Superior temporal gyrus (tissue), 1 donor: Measurements from ENCODE around the gene OAF.
"Not testable (repeated sequence)": the region's sequence is repeated elsewhere in the genome, so short reads cannot be mapped to it uniquely, and the experiment has no call there.

ENCODE experiments used
- DNase-seq: peaks from one replicate; pipeline ENCODE4 v3.0.0-alpha.2; 2016; ENCODE audit errors: extremely low spot score

Gene OAF

DNA sequence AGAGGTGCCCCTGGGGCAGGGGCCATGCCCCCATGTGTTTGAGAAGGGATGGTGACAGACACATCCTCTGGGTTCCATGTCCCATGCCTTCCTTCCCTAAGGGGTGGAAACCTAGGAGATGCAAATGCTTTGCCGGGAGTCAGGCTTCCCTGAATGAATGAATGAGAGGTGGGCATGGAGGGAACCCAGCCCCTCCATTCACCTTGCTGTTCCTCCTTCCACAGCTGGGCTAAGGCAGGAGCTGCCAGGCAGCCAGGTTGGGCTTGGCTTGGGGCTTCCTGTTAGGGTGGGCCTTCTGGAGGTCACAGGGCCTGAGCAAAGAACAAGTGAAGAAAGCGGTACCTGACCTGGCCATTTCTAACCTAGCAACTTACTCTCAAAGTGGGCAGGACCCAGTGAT is 30.0 kb downstream of the OAF start:
- DNase-seq = no peak

DNA sequence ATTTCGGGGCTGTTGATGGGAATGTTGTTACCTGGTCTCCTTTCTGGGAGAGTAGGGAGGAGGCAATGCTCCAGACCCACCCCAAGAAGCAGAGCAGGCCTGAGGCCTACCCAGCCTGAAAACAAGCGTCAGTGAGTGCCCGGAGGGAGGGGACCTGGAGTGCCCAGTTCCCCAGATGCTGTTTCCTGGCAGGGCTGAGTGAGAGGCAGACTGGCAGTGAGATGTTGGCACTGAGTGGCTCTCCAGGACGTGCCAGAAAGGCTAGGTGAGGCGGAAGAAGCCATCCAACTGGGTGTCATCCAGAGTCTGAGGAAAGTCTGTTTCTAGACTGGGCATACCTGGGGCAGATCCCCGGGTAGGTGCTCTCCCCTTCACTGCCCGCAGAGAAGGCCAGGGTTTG is 30.4 kb downstream of the OAF start:
- DNase-seq = no peak

GRCh38 chr11:120243221-120243620 is 32.4 kb downstream of the OAF start:
- no peak for DNase-seq

GRCh38 chr11:120244476-120245365 is 33.9 kb downstream of the OAF start:
- no peak for DNase-seq

GRCh38 chr11:120245434-120245833 is 34.6 kb downstream of the OAF start:
- DNase-seq = no peak

- DNase-seq = no peak
Measured at GRCh38 chr11:120248551-120249278, 37.9 kb downstream of the OAF start.

DNA sequence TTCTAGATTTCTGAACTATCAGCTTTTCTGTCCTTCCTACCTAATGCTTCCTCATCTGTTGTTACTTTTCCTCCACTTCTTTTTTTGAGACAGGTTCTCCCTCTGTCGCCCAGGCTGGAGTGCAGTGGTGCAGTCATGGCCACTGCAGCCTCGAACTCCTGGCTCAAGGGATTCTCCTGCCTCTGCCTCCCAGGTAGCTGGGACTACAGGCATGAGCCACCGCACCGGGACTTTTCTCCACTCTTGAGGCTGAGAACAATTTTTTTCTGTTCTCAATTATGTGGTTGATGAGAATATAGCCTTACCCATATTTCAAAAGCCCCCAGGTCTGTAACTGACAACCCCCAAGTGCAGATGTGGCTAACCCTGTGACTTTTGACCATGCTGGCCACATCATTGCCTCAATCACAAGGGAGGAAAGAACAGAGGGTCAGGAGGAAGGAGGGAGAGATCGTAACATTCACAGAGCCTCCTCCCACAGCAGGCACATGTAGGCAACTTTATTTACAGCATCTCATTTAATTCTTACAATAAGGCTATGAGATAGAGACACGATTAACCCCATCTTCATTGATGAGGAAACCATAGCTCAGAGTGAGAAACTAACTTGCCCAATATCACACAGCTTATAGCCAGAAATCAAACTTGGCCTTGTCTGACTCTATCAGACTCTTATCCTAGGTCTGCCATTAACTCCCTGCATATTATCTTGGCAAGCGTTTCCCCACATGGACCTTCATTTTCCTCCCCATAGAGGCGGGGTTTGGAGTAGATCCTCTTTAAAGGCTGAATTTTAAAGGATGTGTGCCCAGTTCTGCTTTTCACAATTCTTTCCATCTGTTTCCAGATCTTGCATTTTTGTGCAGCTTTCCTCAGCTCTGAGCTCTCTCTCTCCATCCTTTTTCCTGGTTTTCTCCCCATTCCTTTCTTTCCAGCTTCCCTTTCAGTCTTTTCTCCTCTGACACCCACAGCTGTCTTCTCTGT is 38.7 kb downstream of the OAF start:
- no peak for DNase-seq

GRCh38 chr11:120253377-120253776 is 42.5 kb downstream of the OAF start:
- not testable (repeated sequence) for DNase-seq

DNA sequence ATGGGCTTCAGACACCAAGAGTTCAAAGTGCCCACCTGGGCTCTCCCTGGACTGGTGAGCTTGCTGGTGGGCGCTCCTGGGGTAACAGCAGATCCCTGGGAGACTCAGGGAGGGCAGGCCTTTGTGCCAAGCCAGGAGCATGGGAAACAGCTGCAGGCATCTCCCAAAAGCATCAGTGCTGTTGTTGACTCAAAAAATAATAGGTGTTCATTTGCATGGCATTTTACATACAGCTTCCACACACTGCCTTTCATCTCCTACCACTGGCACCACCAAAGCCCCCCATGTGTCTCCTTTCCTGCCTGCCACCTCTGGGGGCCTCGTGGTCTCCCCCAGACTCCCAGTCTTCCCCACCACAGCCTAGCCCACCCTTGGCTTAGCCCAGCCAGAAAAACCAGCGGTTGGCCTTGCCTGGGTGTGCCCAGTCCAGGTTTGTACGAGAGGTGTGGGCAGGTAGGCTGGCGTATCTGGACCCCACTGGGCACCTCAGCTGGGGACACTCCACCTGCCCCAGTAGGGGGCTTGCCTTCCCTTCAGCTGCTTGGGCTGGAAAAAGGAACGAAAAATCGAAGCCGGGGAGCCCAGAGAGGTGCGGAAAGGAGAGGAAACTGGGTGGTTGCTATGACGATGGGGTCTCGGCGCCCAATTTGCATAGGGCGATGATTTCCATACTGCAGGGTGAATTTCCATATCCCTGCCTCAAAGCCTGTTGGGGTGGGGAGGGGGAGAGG is 44.1 kb downstream of the OAF start:
- DNase-seq = no peak

GRCh38 chr11:120255519-120255866 is 44.7 kb downstream of the OAF start:
- no peak for DNase-seq

GRCh38 chr11:120256178-120256577 is 45.3 kb downstream of the OAF start:
- DNase-seq = no peak

- DNase-seq = no peak
Measured at GRCh38 chr11:120256779-120257178, 45.9 kb downstream of the OAF start.

GRCh38 chr11:120257346-120257745 is 46.5 kb downstream of the OAF start:
- DNase-seq = no peak

DNA sequence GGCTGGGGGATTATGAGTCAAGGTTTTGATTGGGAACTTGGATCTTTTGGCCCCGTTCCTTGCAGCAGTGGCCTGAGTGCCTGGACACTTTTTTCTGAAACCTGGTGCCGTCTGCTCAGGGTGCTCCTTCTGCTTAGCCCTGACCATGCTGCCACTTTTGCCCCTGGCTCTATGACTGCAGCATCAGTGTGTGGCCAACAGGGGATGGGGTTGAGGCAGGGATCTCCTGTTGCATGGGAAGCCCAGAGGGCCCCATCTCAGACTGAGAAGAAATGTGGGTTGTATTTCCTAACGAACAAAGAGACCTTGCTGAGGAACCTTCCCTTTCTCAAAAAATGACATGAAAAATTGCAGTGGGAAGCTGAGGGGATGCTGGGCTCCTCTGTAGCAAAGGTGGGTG is 47.8 kb downstream of the OAF start:
- no peak for DNase-seq

DNA sequence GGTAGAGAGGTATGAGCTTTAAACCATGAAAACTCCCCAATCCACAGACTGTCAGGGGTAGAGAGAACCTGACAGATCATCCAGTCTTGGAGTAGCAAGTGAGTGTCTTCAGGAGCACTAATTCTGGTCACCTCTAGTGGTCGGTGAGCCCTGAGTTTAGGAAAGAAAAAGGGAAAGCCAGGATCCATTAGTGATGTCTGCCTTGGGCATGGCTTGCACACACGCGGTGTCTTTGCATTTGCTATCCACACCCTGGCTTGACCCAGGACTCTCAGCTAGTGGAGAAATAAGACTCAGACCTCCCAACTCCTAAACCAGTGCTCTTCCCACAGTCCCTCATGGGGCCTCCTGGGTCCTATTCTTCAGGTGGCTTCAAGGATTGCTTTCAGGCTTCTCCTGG is 48.4 kb downstream of the OAF start:
- no peak for DNase-seq

- no peak for DNase-seq
Measured at GRCh38 chr11:120259988-120260565, 49.2 kb downstream of the OAF start.

DNA sequence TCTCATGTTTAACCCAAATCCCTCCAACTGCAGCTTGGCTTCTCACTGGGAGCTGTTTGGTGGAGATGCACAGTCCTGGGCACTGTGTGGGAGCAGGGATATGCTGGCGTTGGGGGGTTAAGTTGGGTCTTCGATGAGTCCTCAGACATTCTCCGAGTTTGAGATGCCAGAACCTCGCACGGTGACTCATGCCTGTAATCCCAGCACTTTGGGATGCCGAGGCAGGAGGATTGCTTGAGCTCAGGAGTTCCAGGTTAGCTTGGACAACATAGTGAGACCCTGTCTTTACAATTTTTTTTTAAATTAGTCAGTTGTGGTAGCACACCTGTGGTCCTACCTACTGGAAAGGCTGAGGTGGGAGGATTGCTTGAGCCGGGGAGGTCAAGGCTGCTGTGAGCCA is 49.8 kb downstream of the OAF start:
- no peak for DNase-seq

DNA sequence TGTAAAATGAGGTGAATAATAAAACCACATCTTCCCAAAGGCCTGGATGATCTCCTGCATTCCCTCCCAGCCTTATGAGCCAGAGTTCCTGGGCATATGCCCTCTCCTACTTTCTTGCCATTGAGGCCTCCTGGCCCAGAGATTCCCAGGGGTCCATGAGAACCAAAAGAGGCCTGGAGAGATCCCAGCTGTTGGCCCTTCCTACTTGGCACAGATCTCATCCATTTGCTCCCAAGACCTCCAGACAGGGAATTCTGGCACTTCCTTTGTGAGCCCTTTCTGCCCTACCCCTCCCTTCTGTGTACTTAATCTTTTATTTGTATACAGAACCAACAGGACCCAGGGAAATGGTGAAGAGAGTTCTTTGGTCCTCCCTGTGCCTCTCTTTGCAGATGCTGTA is 50.5 kb downstream of the OAF start:
- no peak for DNase-seq

DNA sequence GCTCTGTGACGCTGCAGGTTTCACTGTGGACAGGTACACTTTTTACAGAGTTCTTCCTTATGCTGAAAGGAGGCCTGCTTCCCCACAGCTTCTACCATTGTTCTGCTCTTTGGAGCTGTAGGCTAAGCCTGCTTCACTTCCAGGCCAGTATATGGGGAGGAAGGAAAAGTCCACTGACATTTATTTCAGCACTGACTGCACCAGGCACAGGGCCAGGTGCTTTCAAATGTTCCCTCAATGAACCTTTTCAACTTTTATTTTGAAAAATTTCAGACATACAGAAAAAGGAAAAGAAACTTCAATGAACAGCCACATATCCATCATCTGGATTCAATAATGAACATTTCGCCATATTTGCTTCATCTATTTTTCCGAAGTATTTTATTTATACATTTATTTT is 51.1 kb downstream of the OAF start:
- DNase-seq = no peak

- no peak for DNase-seq
Measured at GRCh38 chr11:120267319-120267718, 56.5 kb downstream of the OAF start.

GRCh38 chr11:120268686-120269085 is 57.9 kb downstream of the OAF start:
- no peak for DNase-seq
